ENCODE measurements around the gene TMTC4.

Gene TMTC4

DNA sequence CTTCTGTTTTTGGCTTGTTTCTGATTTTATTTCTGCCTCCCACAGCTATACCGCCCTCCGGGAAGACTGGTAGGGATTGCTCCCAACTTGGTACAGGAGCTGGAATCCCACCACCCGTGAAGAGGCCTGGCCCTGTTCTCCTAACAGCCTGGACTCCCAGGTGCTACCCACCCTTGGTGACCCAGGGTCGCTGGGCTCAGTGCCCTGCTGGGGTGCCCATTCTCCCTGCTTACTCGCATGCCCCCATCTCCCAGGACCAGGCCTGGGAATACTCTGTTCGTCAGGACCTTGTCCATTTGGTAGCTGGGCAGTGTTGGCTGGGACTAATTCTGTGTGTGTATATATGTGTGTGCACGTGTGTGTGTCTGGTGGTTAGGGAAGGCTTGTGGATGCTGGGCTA is 41.0 kb upstream of the TMTC4 start:
- H3K9me3 ChIP-seq (ENCODE audit: control insufficient read depth, insufficient read depth, low read depth, low read length) = no peaks in the 10 kb centered on the region
- ChIA-PET CTCF (no interaction called here), POLR2A (no interaction called here)
- TF ChIP-seq ZBTB1 (tag by site-specific recombination; IDR thresholded peaks at IDR 0.05) (no peak), PBX3 (CRISPR knock-in tag; IDR thresholded peaks at IDR 0.05) (no peak), IKZF3 (tag by site-specific recombination; IDR thresholded peaks at IDR 0.05) (no peak), ZNF214 (tag by site-specific recombination; IDR thresholded peaks at IDR 0.05; ENCODE audit: borderline replicate concordance) (no peak), ZNF324 (tag by site-specific recombination; IDR thresholded peaks at IDR 0.05) (no peak), ZNF654 (tag by site-specific recombination; IDR thresholded peaks at IDR 0.05; ENCODE audit: low read depth) (no peak), PRDM6 (tag by site-specific recombination; IDR thresholded peaks at IDR 0.05) (no peak), ZNF677 (tag by site-specific recombination; IDR thresholded peaks at IDR 0.05) (no peak), ZNF404 (tag by site-specific recombination; IDR thresholded peaks at IDR 0.05) (no peak), KLF17 (tag by site-specific recombination; IDR thresholded peaks at IDR 0.05) (no peak), HOXA7 (CRISPR knock-in tag; IDR thresholded peaks at IDR 0.05; ENCODE audit: borderline replicate concordance) (no peak), SP7 (tag by site-specific recombination; IDR thresholded peaks at IDR 0.05) (no peak), ZNF121 (tag by site-specific recombination; IDR thresholded peaks at IDR 0.05) (no peak), ZNF140 (tag by site-specific recombination; IDR thresholded peaks at IDR 0.05) (no peak), ZNF792 (tag by site-specific recombination; IDR thresholded peaks at IDR 0.05) (no peak), ZNF521 (tag by site-specific recombination; IDR thresholded peaks at IDR 0.05) (no peak)
- TF ChIP-seq, protein P1, sequence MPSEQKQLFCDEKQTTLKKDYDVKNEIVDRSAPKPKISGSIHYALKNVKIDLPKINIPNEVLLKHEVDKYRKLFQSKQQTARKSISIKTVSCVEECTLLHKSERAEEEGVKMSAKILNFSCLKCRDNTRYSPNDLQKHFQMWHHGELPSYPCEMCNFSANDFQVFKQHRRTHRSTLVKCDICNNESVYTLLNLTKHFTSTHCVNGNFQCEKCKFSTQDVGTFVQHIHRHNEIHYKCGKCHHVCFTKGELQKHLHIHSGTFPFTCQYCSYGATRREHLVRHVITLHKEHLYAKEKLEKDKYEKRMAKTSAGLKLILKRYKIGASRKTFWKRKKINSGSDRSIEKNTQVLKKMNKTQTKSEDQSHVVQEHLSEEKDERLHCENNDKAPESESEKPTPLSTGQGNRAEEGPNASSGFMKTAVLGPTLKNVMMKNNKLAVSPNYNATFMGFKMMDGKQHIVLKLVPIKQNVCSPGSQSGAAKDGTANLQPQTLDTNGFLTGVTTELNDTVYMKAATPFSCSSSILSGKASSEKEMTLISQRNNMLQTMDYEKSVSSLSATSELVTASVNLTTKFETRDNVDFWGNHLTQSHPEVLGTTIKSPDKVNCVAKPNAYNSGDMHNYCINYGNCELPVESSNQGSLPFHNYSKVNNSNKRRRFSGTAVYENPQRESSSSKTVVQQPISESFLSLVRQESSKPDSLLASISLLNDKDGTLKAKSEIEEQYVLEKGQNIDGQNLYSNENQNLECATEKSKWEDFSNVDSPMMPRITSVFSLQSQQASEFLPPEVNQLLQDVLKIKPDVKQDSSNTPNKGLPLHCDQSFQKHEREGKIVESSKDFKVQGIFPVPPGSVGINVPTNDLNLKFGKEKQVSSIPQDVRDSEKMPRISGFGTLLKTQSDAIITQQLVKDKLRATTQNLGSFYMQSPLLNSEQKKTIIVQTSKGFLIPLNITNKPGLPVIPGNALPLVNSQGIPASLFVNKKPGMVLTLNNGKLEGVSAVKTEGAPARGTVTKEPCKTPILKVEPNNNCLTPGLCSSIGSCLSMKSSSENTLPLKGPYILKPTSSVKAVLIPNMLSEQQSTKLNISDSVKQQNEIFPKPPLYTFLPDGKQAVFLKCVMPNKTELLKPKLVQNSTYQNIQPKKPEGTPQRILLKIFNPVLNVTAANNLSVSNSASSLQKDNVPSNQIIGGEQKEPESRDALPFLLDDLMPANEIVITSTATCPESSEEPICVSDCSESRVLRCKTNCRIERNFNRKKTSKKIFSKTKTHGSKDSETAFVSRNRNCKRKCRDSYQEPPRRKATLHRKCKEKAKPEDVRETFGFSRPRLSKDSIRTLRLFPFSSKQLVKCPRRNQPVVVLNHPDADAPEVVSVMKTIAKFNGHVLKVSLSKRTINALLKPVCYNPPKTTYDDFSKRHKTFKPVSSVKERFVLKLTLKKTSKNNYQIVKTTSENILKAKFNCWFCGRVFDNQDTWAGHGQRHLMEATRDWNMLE (tag by site-specific recombination; conservative IDR thresholded peaks at IDR 0.05; ENCODE audit: low read depth) = no peak
- TF ChIP-seq, protein P2, sequence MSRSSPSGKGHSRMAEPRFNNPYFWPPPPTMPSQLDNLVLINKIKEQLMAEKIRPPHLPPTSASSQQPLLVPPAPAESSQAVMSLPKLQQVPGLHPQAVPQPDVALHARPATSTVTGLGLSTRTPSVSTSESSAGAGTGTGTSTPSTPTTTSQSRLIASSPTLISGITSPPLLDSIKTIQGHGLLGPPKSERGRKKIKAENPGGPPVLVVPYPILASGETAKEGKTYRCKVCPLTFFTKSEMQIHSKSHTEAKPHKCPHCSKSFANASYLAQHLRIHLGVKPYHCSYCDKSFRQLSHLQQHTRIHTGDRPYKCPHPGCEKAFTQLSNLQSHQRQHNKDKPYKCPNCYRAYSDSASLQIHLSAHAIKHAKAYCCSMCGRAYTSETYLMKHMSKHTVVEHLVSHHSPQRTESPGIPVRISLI (tag by site-specific recombination; IDR thresholded peaks at IDR 0.05) = no peak
- TF ChIP-seq, protein P3, sequence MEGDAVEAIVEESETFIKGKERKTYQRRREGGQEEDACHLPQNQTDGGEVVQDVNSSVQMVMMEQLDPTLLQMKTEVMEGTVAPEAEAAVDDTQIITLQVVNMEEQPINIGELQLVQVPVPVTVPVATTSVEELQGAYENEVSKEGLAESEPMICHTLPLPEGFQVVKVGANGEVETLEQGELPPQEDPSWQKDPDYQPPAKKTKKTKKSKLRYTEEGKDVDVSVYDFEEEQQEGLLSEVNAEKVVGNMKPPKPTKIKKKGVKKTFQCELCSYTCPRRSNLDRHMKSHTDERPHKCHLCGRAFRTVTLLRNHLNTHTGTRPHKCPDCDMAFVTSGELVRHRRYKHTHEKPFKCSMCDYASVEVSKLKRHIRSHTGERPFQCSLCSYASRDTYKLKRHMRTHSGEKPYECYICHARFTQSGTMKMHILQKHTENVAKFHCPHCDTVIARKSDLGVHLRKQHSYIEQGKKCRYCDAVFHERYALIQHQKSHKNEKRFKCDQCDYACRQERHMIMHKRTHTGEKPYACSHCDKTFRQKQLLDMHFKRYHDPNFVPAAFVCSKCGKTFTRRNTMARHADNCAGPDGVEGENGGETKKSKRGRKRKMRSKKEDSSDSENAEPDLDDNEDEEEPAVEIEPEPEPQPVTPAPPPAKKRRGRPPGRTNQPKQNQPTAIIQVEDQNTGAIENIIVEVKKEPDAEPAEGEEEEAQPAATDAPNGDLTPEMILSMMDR (tag by site-specific recombination; IDR thresholded peaks at IDR 0.05) = no peak
- TF ChIP-seq, protein P4, sequence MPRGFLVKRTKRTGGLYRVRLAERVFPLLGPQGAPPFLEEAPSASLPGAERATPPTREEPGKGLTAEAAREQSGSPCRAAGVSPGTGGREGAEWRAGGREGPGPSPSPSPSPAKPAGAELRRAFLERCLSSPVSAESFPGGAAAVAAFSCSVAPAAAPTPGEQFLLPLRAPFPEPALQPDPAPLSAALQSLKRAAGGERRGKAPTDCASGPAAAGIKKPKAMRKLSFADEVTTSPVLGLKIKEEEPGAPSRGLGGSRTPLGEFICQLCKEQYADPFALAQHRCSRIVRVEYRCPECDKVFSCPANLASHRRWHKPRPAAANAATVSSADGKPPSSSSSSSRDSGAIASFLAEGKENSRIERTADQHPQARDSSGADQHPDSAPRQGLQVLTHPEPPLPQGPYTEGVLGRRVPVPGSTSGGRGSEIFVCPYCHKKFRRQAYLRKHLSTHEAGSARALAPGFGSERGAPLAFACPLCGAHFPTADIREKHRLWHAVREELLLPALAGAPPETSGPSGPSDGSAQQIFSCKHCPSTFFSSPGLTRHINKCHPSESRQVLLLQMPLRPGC (tag by site-specific recombination; IDR thresholded peaks at IDR 0.05) = no peak
- H3K4me3 ChIP-seq (ENCODE audit: low read depth, low read length) = no peak overlapping the region
- H3K4me1 ChIP-seq (ENCODE audit: control insufficient read depth, insufficient read depth, low read length) = no peaks in the 10 kb centered on the region
- H3K27ac ChIP-seq (ENCODE audit: extremely low read depth, low read depth, low read length) = no peak overlapping the region
- H3K36me3 ChIP-seq (ENCODE audit: control insufficient read depth in 2 of 2, insufficient read depth in 1 of 2, low read length in 2 of 2) = no peaks in the 10 kb centered on the region
